HEK293 (cell line): Measurements from ENCODE around the gene PDSS1.

Source experiments
- CTCF ChIP-seq: fragments of 450-650 bp; formaldehyde crosslinking; IDR thresholded peaks from 2 replicates; pipeline ENCODE4 v1.5.1; 2016; ENCODE audit warnings: missing biosample characterization, missing genetic modification characterization
- SETDB1 ChIP-seq: IDR thresholded peaks from one replicate; pipeline ENCODE4 v1.6.1; 2017; ENCODE audit warnings: mild to moderate bottlenecking, low read length, moderate library complexity, mixed read lengths; ENCODE audit not compliant: insufficient read length
- ZBTB17 ChIP-seq: fragments of 450-650 bp; formaldehyde crosslinking; IDR thresholded peaks from 2 replicates; pipeline ENCODE4 v1.5.1; 2016; ENCODE audit warnings: missing biosample characterization, missing genetic modification characterization
- ZBTB49 ChIP-seq: fragments of 450-650 bp; formaldehyde crosslinking; IDR thresholded peaks from 2 replicates; pipeline ENCODE4 v1.5.1; 2016; ENCODE audit warnings: missing biosample characterization, missing genetic modification characterization, low read depth
- ZNF292 ChIP-seq: fragments of 450-650 bp; formaldehyde crosslinking; IDR thresholded peaks from 2 replicates; pipeline ENCODE4 v1.5.1; 2016; ENCODE audit warnings: low read depth, missing biosample characterization, missing genetic modification characterization, borderline replicate concordance
- TF ChIP-seq, protein P1 (sequence below): fragments of 450-650 bp; formaldehyde crosslinking; IDR thresholded peaks from 2 replicates; pipeline ENCODE4 v1.5.1; 2016; ENCODE audit warnings: missing biosample characterization, missing genetic modification characterization

DNA sequence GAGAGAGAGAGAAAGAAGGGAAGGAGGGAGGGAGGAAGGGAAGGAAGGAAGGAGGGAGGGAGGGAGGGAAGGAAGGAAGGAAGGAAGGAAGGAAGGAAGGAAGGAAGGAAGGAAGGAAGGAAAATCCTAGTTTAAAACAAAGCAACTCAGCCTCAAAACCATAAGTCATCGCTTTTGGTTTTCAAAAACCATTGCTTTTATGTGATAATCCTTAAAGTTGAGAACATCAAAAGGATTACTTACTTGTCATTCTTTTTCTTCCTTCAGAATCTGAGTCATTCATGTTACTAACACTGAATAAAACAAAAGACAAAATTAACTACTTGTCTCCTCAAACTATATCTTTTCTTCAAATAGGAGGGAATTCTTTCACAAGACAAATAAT lies 21.6 kb upstream of the PDSS1 start:
- no peak for TF ChIP-seq ZBTB17
- no peak for TF ChIP-seq SETDB1
- no peak for TF ChIP-seq ZNF292 (tag by site-specific recombination)
- TF ChIP-seq CTCF (tag by site-specific recombination): no peak
- no peak for TF ChIP-seq ZBTB49 (tag by site-specific recombination)
- TF ChIP-seq, protein P1, sequence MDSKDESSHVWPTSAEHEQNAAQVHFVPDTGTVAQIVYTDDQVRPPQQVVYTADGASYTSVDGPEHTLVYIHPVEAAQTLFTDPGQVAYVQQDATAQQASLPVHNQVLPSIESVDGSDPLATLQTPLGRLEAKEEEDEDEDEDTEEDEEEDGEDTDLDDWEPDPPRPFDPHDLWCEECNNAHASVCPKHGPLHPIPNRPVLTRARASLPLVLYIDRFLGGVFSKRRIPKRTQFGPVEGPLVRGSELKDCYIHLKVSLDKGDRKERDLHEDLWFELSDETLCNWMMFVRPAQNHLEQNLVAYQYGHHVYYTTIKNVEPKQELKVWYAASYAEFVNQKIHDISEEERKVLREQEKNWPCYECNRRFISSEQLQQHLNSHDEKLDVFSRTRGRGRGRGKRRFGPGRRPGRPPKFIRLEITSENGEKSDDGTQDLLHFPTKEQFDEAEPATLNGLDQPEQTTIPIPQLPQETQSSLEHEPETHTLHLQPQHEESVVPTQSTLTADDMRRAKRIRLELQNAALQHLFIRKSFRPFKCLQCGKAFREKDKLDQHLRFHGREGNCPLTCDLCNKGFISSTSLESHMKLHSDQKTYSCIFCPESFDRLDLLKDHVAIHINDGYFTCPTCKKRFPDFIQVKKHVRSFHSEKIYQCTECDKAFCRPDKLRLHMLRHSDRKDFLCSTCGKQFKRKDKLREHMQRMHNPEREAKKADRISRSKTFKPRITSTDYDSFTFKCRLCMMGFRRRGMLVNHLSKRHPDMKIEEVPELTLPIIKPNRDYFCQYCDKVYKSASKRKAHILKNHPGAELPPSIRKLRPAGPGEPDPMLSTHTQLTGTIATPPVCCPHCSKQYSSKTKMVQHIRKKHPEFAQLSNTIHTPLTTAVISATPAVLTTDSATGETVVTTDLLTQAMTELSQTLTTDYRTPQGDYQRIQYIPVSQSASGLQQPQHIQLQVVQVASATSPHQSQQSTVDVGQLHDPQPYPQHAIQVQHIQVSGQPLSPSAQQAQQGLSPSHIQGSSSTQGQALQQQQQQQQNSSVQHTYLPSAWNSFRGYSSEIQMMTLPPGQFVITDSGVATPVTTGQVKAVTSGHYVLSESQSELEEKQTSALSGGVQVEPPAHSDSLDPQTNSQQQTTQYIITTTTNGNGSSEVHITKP (tag by site-specific recombination): no peak
